BLaER1 treated with 17β-estradiol and CSF1 and Interleukin-3, amounts not matched to agents 10 nM and 100 nM (cell line): ENCODE results near the gene MUC6.

Experiments used
- H3K27ac ChIP-seq, 11 experiments: shearing (Covaris generic); formaldehyde crosslinking; 2 replicates each; pipeline ENCODE4 v1.8.1; 2022
- H3K27me3 ChIP-seq, 11 experiments: shearing (Covaris generic); formaldehyde crosslinking; 2 replicates each; pipeline ENCODE4 v1.8.1; 2022
- H3K36me3 ChIP-seq, 11 experiments: shearing (Covaris generic); formaldehyde crosslinking; 2 replicates each; pipeline ENCODE4 v1.8.1; 2022
- H3K4me1 ChIP-seq, 10 experiments: shearing (Covaris generic); formaldehyde crosslinking; 2 replicates each; pipeline ENCODE4 v1.8.1; 2022
- H3K4me2 ChIP-seq, 11 experiments: shearing (Covaris generic); formaldehyde crosslinking; 2 replicates each; pipeline ENCODE4 v1.8.1; 2022
- H3K4me3 ChIP-seq, 10 experiments: shearing (Covaris generic); formaldehyde crosslinking; 2 replicates each; pipeline ENCODE4 v1.8.1; 2022
- H3K9ac ChIP-seq, 11 experiments: shearing (Covaris generic); formaldehyde crosslinking; 2 replicates each; pipeline ENCODE4 v1.8.1; 2022
- H3K9me3 ChIP-seq, 11 experiments: shearing (Covaris generic); formaldehyde crosslinking; replicated peaks in 1 of 11; 2 replicates each; pipeline ENCODE4 v1.8.1; 2022
- H4K20me1 ChIP-seq, 11 experiments: shearing (Covaris generic); formaldehyde crosslinking; 2 replicates each; pipeline ENCODE4 v1.8.1; 2022
- Cebpa-rat ChIP-seq, 11 experiments: shearing (Covaris generic); IDR thresholded peaks; 2 replicates each; pipeline ENCODE4 v1.8.1; 2022

MUC6 gene, protein sequence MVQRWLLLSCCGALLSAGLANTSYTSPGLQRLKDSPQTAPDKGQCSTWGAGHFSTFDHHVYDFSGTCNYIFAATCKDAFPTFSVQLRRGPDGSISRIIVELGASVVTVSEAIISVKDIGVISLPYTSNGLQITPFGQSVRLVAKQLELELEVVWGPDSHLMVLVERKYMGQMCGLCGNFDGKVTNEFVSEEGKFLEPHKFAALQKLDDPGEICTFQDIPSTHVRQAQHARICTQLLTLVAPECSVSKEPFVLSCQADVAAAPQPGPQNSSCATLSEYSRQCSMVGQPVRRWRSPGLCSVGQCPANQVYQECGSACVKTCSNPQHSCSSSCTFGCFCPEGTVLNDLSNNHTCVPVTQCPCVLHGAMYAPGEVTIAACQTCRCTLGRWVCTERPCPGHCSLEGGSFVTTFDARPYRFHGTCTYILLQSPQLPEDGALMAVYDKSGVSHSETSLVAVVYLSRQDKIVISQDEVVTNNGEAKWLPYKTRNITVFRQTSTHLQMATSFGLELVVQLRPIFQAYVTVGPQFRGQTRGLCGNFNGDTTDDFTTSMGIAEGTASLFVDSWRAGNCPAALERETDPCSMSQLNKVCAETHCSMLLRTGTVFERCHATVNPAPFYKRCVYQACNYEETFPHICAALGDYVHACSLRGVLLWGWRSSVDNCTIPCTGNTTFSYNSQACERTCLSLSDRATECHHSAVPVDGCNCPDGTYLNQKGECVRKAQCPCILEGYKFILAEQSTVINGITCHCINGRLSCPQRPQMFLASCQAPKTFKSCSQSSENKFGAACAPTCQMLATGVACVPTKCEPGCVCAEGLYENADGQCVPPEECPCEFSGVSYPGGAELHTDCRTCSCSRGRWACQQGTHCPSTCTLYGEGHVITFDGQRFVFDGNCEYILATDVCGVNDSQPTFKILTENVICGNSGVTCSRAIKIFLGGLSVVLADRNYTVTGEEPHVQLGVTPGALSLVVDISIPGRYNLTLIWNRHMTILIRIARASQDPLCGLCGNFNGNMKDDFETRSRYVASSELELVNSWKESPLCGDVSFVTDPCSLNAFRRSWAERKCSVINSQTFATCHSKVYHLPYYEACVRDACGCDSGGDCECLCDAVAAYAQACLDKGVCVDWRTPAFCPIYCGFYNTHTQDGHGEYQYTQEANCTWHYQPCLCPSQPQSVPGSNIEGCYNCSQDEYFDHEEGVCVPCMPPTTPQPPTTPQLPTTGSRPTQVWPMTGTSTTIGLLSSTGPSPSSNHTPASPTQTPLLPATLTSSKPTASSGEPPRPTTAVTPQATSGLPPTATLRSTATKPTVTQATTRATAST (N-terminal part only)

DNA sequence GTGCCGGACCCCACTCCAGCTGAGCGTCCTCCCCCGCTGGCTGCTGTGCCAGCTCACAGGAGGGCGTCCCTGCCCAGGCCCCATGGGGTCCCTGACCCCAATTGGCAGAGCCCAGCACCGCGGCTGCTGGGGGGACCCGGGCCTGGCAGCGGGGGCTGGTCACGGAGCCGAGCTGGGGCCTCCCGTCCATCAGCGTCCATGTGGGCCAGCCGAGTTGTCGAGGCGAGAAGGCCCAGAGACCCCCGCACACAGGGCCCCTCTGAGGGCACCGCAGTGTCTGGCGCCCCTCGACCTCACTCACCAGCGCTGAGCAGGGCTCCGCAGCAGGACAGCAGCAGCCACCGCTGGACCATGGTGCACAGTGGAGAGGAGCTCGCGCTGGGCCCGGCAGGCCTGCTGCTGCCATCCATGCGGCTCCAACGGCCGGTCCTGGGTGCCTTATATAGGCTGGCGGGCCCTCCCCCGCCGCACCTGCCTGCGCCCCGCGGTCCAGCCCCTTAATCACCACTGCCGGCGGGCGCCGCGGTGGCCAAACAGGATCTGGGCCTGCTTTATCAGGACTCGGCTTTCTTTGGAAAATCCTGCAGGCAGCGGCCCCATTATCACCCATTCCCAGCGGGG is at the start of gene MUC6:
TSS of gene MUC6 (minus strand) at position 416 of the 621 bp plus-strand sequence. CDS start at position 353, 63 bp downstream.
- no peak for TF ChIP-seq Cebpa-rat (IDR thresholded peaks at IDR 0.05)
- H3K4me3 ChIP-seq, result no peak within 1 kb of the TSS
- H3K36me3 ChIP-seq, result no peaks in the 10 kb centered on the region
- peaks cover 0 to 15% (median 0%) of the 10 kb centered on the region in 11 experiments; a peak in 2 of 22 replicates for H4K20me1 ChIP-seq
- H3K27ac ChIP-seq, result no peak within 1 kb of the TSS
- H3K4me2 ChIP-seq, result no peak within 1 kb of the TSS
- H3K9me3 ChIP-seq, result no peaks in the 10 kb centered on the region
- H3K4me1 ChIP-seq, result peaks cover 0 to 27% (median 15%) of the 10 kb centered on the region in 10 experiments; a peak in 14 of 20 replicates
- H3K27me3 ChIP-seq, result no peaks in the 10 kb centered on the region
- H3K9ac ChIP-seq, result no peak within 1 kb of the TSS

DNA sequence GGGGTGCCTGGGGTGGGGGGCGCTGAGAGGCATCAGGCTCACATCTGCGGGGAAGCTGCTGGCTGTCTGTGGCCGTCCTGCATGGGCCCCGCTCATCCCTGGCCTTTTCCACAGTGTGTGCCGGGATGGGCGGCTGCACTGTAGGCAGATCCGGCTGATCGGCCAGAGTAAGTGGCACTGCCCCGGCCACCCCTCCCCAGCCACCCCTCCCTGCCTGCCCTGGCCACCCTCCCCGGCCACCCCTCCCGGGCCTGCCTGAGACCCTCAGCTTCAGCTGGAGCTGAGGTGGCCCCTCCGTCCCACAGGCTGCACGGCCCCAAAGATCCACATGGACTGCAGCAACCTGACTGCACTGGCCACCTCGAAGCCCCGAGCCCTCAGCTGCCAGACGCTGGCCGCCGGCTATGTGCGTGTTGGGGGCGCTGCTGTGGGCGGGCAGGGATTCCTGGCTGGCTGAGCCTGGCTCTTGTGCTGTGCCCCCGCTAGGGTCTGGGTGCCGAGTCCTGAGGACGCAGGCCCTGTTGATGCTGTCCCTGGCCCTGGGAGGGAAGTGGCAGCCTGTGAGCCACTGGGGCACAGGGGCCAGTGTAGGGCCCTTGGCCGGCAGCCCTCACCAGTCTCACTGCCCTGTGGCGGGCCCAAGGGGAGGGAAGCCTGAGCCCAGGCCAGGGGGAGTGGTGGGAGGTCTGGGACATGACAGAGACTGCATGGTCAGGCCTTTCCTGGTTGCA is 49.1 kb upstream of the MUC6 start:
- Histone ChIP-seq H3K4me2 (no peak overlapping the region), H3K9me3 (no peaks in the 10 kb centered on the region), H4K20me1 (peaks cover 0 to 6% (median 0%) of the 10 kb centered on the region in 11 experiments; a peak in 1 of 22 replicates), H3K4me1 (no peaks in the 10 kb centered on the region), H3K4me3 (no peak overlapping the region), H3K9ac (no peak overlapping the region), H3K27ac (no peak overlapping the region), H3K27me3 (no peaks in the 10 kb centered on the region), H3K36me3 (no peaks in the 10 kb centered on the region)
- TF ChIP-seq Cebpa-rat (IDR thresholded peaks at IDR 0.05), result no peak

DNA sequence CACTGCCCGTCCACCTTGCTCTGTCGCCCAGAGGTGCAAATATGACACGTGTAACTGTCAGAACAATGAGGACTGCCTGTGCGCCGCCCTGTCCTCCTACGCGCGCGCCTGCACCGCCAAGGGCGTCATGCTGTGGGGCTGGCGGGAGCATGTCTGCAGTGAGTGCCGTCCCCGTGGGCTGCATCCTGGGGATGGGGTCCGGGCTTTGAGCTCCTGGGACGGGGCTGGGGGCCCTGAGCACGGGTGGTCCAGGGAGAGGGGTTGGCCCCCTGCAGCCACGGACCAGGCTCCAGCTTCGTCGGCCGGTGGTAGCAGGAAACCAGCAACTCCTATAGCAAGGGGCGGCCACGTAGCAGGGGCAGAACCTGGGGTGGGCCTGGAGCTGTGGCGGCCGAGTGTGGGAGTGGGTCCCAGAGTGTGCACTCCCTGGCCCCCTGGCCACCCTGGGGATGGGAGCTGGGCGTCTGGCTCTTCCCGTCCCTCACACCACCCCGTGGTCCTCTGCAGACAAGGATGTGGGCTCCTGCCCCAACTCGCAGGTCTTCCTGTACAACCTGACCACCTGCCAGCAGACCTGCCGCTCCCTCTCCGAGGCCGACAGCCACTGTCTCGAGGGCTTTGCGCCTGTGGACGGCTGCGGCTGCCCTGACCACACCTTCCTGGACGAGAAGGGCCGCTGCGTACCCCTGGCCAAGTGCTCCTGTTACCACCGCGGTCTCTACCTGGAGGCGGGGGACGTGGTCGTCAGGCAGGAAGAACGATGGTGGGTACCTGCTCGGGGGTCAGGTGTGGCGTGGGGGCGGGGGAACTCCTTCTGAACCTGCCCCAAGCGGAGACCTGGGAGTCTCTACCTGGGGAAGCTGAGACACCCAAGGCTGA is 48.3 kb upstream of the MUC6 start:
- H3K27ac ChIP-seq, result no peak overlapping the region
- TF ChIP-seq Cebpa-rat (IDR thresholded peaks at IDR 0.05), result no peak
- no peaks in the 10 kb centered on the region for H3K27me3 ChIP-seq
- H4K20me1 ChIP-seq, result peaks cover 0 to 6% (median 0%) of the 10 kb centered on the region in 11 experiments; a peak in 1 of 22 replicates
- H3K4me2 ChIP-seq, result no peak overlapping the region
- H3K4me1 ChIP-seq, result no peaks in the 10 kb centered on the region
- H3K4me3 ChIP-seq, result no peak overlapping the region
- no peak overlapping the region for H3K9ac ChIP-seq
- no peaks in the 10 kb centered on the region for H3K9me3 ChIP-seq
- no peaks in the 10 kb centered on the region for H3K36me3 ChIP-seq

DNA sequence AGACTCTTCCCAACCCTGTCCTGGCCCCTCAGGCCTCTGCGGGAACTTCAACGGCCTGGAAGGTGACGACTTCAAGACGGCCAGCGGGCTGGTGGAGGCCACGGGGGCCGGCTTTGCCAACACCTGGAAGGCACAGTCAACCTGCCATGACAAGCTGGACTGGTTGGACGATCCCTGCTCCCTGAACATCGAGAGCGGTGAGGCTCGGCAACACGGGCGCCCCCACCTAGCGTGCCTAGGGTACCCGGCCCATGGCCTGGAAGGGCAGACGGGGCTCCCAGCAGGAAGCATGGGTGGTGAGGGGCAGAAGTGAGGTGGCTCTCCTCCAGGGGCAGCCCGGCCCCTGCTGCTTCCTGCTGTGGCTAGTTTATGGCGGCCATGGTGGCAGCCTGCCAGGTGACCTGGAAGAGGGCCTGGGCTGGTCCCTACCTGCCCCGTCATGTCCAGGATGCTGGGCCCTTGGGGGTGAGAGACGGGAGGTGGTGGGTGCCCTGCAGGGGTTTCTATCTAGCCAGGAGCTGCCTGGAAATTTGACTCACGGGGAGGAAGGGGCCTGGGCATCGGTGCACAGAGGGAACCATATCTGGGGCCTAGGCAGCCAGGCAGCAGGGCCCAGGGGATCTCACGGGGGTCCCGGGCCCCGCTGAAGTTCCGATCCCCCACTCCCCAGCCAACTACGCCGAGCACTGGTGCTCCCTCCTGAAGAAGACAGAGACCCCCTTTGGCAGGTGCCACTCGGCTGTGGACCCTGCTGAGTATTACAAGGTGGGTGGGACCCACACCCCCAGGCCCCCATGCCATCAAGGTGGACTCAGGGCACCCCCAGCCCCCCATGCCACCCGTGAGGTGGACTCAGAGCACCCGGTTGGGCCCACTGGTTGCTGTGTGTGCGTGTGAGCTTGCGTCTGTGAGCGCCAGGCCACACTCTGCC is 47.4 kb upstream of the MUC6 start:
- no peaks in the 10 kb centered on the region for H3K4me1 ChIP-seq
- no peak overlapping the region for H3K9ac ChIP-seq
- H3K9me3 ChIP-seq, result no peaks in the 10 kb centered on the region
- no peak overlapping the region for H3K27ac ChIP-seq
- no peak overlapping the region for H3K4me3 ChIP-seq
- H3K36me3 ChIP-seq, result no peaks in the 10 kb centered on the region
- no peaks in the 10 kb centered on the region for H3K27me3 ChIP-seq
- peaks cover 0 to 6% (median 0%) of the 10 kb centered on the region in 11 experiments; a peak in 1 of 22 replicates for H4K20me1 ChIP-seq
- no peak for TF ChIP-seq Cebpa-rat (IDR thresholded peaks at IDR 0.05)
- no peak overlapping the region for H3K4me2 ChIP-seq

DNA sequence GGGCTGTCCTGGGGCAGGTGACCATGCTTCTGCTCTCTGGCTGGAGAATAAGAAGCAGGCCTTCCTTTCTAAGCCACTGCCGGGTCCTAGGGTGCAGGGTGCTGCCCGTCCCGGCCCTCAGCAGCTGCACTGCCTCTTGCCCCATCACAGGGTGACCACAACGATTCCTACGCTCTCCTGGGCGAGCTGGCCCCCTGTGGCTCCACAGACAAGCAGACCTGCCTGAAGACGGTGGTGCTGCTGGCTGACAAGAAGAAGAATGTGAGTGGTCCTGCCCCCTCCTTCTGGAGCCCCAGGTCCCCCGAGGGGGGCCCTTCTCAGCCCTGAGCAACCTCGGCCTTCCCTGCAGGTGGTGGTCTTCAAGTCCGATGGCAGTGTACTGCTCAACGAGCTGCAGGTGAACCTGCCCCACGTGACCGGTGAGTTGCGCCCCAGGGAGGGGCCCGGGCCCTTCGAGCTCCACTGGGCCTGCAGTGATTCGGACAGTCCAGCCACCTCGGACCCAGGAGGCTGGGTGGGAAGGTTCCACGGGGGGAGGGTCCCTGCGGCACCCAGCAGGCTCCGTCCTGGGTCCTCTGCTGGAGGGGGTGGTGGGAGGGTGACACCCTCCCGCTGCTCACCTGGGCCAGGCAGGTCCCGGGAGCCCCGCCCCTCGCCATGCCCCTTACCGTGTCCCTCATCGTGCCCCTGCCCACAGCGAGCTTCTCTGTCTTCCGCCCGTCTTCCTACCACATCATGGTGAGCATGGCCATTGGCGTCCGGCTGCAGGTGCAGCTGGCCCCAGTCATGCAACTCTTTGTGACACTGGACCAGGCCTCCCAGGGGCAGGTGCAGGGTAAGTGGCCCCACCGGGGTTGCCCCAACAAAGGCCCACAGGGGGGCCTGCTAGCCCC is 46.5 kb upstream of the MUC6 start:
- Histone ChIP-seq H3K27ac (no peak overlapping the region), H3K9me3 (no peaks in the 10 kb centered on the region), H3K9ac (no peak overlapping the region), H3K36me3 (no peaks in the 10 kb centered on the region), H4K20me1 (peaks cover 0 to 6% (median 0%) of the 10 kb centered on the region in 11 experiments; a peak in 2 of 22 replicates), H3K4me1 (no peaks in the 10 kb centered on the region), H3K4me2 (no peak overlapping the region), H3K4me3 (no peak overlapping the region), H3K27me3 (no peaks in the 10 kb centered on the region)
- TF ChIP-seq Cebpa-rat (IDR thresholded peaks at IDR 0.05), result no peak

DNA sequence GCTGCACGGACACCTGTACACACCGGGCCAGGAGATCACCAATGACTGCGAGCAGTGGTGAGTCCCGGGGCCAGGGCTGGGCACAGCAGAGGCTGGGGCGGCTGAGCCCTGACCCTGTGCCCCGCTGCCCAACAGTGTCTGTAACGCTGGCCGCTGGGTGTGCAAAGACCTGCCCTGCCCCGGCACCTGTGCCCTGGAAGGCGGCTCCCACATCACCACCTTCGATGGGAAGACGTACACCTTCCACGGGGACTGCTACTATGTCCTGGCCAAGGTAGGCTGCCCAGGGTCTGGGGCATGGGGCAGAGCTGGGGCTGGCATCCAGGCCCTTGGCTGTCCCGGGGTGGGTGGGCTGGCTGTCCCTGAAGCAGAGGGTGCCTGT is 45.8 kb upstream of the MUC6 start:
- H3K36me3 ChIP-seq, result no peaks in the 10 kb centered on the region
- H3K4me1 ChIP-seq, result no peaks in the 10 kb centered on the region
- peaks cover 0 to 6% (median 0%) of the 10 kb centered on the region in 11 experiments; a peak in 2 of 22 replicates for H4K20me1 ChIP-seq
- no peaks in the 10 kb centered on the region for H3K9me3 ChIP-seq
- no peak overlapping the region for H3K27ac ChIP-seq
- no peak overlapping the region for H3K4me2 ChIP-seq
- no peaks in the 10 kb centered on the region for H3K27me3 ChIP-seq
- no peak overlapping the region for H3K9ac ChIP-seq
- H3K4me3 ChIP-seq, result no peak overlapping the region
- TF ChIP-seq Cebpa-rat (IDR thresholded peaks at IDR 0.05), result no peak
